HepG2 (cell line): ENCODE data around the gene SOST.

Source experiments
- POLR2AphosphoS5 ChIP-seq: IDR thresholded peaks from 2 replicates; pipeline ENCODE4 v1.6.1; 2012; ENCODE audit warnings: low read depth, low read length
- PRPF4 ChIP-seq: fragments of 200-400 bp; formaldehyde crosslinking; IDR thresholded peaks from 2 replicates; pipeline ENCODE4 v1.6.1; 2016; ENCODE audit warnings: low read length, low read depth; ENCODE audit not compliant: poor library complexity, severe bottlenecking
- RAD21 ChIP-seq: fragments of 450-650 bp; formaldehyde crosslinking; IDR thresholded peaks from 2 replicates; pipeline ENCODE4 v1.5.0; 2020; ENCODE audit warnings: mild to moderate bottlenecking
- TF ChIP-seq, protein P1 (sequence below): sonication (generic); formaldehyde crosslinking; IDR thresholded peaks from 2 replicates; pipeline ENCODE4 v1.5.0; 2020; ENCODE audit warnings: mild to moderate bottlenecking, missing genetic modification reagents, moderate library complexity
- TF ChIP-seq, protein P2 (sequence below): sonication (generic); formaldehyde crosslinking; IDR thresholded peaks from 2 replicates; pipeline ENCODE4 v1.5.0; 2020; ENCODE audit warnings: mild to moderate bottlenecking, missing genetic modification reagents
- TF ChIP-seq, protein P3 (sequence below): sonication (generic); formaldehyde crosslinking; IDR thresholded peaks from 2 replicates; pipeline ENCODE4 v1.5.0; 2020; ENCODE audit warnings: mild to moderate bottlenecking, missing genetic modification reagents

DNA sequence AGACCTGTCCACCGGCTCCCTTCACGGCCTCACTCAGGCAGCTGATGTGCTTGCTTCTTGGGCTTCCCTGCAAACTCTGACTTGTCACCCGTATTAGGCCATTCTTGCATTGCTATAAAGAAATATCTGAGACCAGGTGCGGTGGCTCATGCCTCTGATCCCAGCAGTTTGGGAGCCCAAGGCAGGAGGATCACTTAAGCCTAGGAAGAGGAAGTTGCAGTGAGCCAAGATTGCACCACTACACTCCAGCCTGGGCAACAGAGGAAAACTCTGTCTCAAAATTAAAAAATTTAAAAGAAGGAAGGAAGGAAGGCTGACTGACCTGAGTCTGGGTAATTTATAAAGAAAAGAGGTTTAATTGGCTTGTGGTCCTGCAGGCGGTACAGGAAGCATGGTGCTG, 17.0 kb downstream of the SOST start:
- TF ChIP-seq, protein P1, sequence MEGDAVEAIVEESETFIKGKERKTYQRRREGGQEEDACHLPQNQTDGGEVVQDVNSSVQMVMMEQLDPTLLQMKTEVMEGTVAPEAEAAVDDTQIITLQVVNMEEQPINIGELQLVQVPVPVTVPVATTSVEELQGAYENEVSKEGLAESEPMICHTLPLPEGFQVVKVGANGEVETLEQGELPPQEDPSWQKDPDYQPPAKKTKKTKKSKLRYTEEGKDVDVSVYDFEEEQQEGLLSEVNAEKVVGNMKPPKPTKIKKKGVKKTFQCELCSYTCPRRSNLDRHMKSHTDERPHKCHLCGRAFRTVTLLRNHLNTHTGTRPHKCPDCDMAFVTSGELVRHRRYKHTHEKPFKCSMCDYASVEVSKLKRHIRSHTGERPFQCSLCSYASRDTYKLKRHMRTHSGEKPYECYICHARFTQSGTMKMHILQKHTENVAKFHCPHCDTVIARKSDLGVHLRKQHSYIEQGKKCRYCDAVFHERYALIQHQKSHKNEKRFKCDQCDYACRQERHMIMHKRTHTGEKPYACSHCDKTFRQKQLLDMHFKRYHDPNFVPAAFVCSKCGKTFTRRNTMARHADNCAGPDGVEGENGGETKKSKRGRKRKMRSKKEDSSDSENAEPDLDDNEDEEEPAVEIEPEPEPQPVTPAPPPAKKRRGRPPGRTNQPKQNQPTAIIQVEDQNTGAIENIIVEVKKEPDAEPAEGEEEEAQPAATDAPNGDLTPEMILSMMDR (CRISPR knock-in tag) = no peak
- TF ChIP-seq, protein P2, sequence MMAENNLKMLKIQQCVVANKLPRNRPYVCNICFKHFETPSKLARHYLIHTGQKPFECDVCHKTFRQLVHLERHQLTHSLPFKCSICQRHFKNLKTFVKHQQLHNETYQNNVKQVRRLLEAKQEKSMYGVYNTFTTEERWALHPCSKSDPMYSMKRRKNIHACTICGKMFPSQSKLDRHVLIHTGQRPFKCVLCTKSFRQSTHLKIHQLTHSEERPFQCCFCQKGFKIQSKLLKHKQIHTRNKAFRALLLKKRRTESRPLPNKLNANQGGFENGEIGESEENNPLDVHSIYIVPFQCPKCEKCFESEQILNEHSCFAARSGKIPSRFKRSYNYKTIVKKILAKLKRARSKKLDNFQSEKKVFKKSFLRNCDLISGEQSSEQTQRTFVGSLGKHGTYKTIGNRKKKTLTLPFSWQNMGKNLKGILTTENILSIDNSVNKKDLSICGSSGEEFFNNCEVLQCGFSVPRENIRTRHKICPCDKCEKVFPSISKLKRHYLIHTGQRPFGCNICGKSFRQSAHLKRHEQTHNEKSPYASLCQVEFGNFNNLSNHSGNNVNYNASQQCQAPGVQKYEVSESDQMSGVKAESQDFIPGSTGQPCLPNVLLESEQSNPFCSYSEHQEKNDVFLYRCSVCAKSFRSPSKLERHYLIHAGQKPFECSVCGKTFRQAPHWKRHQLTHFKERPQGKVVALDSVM (CRISPR knock-in tag) = no peak
- TF ChIP-seq POLR2AphosphoS5 = no peak
- TF ChIP-seq RAD21 (CRISPR knock-in tag) = no peak
- TF ChIP-seq, protein P3, sequence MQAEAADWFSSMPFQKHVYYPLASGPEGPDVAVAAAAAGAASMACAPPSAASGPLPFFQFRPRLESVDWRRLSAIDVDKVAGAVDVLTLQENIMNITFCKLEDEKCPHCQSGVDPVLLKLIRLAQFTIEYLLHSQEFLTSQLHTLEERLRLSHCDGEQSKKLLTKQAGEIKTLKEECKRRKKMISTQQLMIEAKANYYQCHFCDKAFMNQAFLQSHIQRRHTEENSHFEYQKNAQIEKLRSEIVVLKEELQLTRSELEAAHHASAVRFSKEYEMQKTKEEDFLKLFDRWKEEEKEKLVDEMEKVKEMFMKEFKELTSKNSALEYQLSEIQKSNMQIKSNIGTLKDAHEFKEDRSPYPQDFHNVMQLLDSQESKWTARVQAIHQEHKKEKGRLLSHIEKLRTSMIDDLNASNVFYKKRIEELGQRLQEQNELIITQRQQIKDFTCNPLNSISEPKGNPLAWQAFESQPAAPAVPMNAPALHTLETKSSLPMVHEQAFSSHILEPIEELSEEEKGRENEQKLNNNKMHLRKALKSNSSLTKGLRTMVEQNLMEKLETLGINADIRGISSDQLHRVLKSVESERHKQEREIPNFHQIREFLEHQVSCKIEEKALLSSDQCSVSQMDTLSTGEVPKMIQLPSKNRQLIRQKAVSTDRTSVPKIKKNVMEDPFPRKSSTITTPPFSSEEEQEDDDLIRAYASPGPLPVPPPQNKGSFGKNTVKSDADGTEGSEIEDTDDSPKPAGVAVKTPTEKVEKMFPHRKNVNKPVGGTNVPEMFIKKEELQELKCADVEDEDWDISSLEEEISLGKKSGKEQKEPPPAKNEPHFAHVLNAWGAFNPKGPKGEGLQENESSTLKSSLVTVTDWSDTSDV (CRISPR knock-in tag) = no peak
- TF ChIP-seq PRPF4 = no peak
